ENCODE measurements around the gene EEF2KMT. TPM values are rescaled to one million over a fixed set of nuclear protein-coding genes. Genes with fewer than 3 reads are reported as not detected.
"Not testable (repeated sequence)": the region's sequence is repeated elsewhere in the genome, so short reads cannot be mapped to it uniquely, and the experiment has no call there.

The EEF2KMT gene
- total RNA-seq, 1 donor from 2014 or later: 16.6 TPM

- no peak for TF ChIP-seq CTCF (IDR thresholded peaks at IDR 0.05; ENCODE audit: insufficient read depth, low read length, severe bottlenecking)
- DNase-seq (ENCODE audit: low read depth) (no peak), FAIRE-seq (no peak)
- no peaks in the 10 kb centered on the region for H3K36me3 ChIP-seq (ENCODE audit: control insufficient read depth, insufficient read depth, low read length)
- no peak overlapping the region for H3K4me3 ChIP-seq (ENCODE audit: low read depth, low read length)
- H3K27me3 ChIP-seq (ENCODE audit: control insufficient read depth, insufficient read depth, low read length): peaks cover 3% of the 10 kb centered on the region
Observed at GRCh38 chr16:5045499-5046115, 52.0 kb downstream of the EEF2KMT start.

- H3K27me3 ChIP-seq (ENCODE audit: control insufficient read depth, insufficient read depth, low read length); H3K36me3 ChIP-seq (ENCODE audit: control insufficient read depth, insufficient read depth, low read length); H3K4me3 ChIP-seq (ENCODE audit: low read depth, low read length); DNase-seq (ENCODE audit: low read depth); FAIRE-seq: not testable (repeated sequence)
Observed at GRCh38 chr16:5044581-5044980, 53.0 kb downstream of the EEF2KMT start.

- H3K36me3 ChIP-seq (ENCODE audit: control insufficient read depth, insufficient read depth, low read length): no peaks in the 10 kb centered on the region
- H3K27me3 ChIP-seq (ENCODE audit: control insufficient read depth, insufficient read depth, low read length): peaks cover 4% of the 10 kb centered on the region
- TF ChIP-seq CTCF (IDR thresholded peaks at IDR 0.05; ENCODE audit: insufficient read depth, low read length, severe bottlenecking): no peak
- no peak overlapping the region for H3K4me3 ChIP-seq (ENCODE audit: low read depth, low read length)
- no peak for DNase-seq (ENCODE audit: low read depth)
- FAIRE-seq: no peak
Observed at GRCh38 chr16:5044011-5044540, 53.5 kb downstream of the EEF2KMT start.

GRCh38 chr16:5042574-5043171 lies 54.9 kb downstream of the EEF2KMT start:
- Histone ChIP-seq H3K27me3 (ENCODE audit: control insufficient read depth, insufficient read depth, low read length) (peaks cover 4% of the 10 kb centered on the region), H3K36me3 (ENCODE audit: control insufficient read depth, insufficient read depth, low read length) (no peaks in the 10 kb centered on the region), H3K4me3 (ENCODE audit: low read depth, low read length) (no peak overlapping the region)
- peak; percentile 10 for TF ChIP-seq CTCF (IDR thresholded peaks at IDR 0.05; ENCODE audit: insufficient read depth, low read length, severe bottlenecking)
- no peak for FAIRE-seq
- peak; percentile 53 for DNase-seq (ENCODE audit: low read depth)

- Histone ChIP-seq H3K36me3 (ENCODE audit: control insufficient read depth, insufficient read depth, low read length) (no peaks in the 10 kb centered on the region), H3K4me3 (ENCODE audit: low read depth, low read length) (no peak overlapping the region), H3K27me3 (ENCODE audit: control insufficient read depth, insufficient read depth, low read length) (peaks cover 2% of the 10 kb centered on the region)
- peak; percentile 81 for DNase-seq (ENCODE audit: low read depth)
- FAIRE-seq: no peak
- no peak for TF ChIP-seq CTCF (IDR thresholded peaks at IDR 0.05; ENCODE audit: insufficient read depth, low read length, severe bottlenecking)
Observed at GRCh38 chr16:5041600-5042133, 55.9 kb downstream of the EEF2KMT start.

- Histone ChIP-seq H3K36me3 (ENCODE audit: control insufficient read depth, insufficient read depth, low read length) (no peaks in the 10 kb centered on the region), H3K27me3 (ENCODE audit: control insufficient read depth, insufficient read depth, low read length) (peaks cover 2% of the 10 kb centered on the region), H3K4me3 (ENCODE audit: low read depth, low read length) (no peak overlapping the region)
- no peak for DNase-seq (ENCODE audit: low read depth)
- FAIRE-seq: no peak
- no peak for TF ChIP-seq CTCF (IDR thresholded peaks at IDR 0.05; ENCODE audit: insufficient read depth, low read length, severe bottlenecking)
Observed at GRCh38 chr16:5040451-5040850, 57.1 kb downstream of the EEF2KMT start.

Measured in bronchial epithelial cell (primary cell).